IPS-18c (cell line): ENCODE results near the gene RAC2.
"Not testable (repeated sequence)": the region's sequence is repeated elsewhere in the genome, so short reads cannot be mapped to it uniquely, and the experiment has no call there.

Experiments used
- H3K4me3 ChIP-seq: 2 replicates; pipeline ENCODE4 v1.7.0; 2013; ENCODE audit warnings: low read depth, mild to moderate bottlenecking, low read length, moderate library complexity; ENCODE audit not compliant: insufficient read depth
- H3K9me3 ChIP-seq: one replicate; pipeline ENCODE4 v1.6.1; 2013; ENCODE audit warnings: mild to moderate bottlenecking, low read length, moderate library complexity; ENCODE audit not compliant: control insufficient read depth, insufficient read depth

The RAC2 gene

GRCh38 chr22:37243402-37244113, 511 bp downstream of the RAC2 start:
- no peaks in the 10 kb centered on the region for H3K9me3 ChIP-seq

GRCh38 chr22:37242395-37242918, 1.6 kb downstream of the RAC2 start:
- no peak overlapping the region for H3K4me3 ChIP-seq
- H3K9me3 ChIP-seq: no peaks in the 10 kb centered on the region

More at GRCh38 chr22:37243402-37244113, 511 bp downstream of the RAC2 start:
- H3K4me3 ChIP-seq: peak overlapping the region; percentile 20; the same call in 1 of the 2 replicates

- H3K4me3 ChIP-seq: no peak overlapping the region
These were observed 2.5 kb downstream of the RAC2 start for GRCh38 chr22:37241351-37242142.

GRCh38 chr22:37240941-37241320, 3.1 kb downstream of the RAC2 start:
- no peak overlapping the region for H3K4me3 ChIP-seq
- H3K9me3 ChIP-seq: no peaks in the 10 kb centered on the region

More at GRCh38 chr22:37241351-37242142, 2.5 kb downstream of the RAC2 start:
- H3K9me3 ChIP-seq: no peaks in the 10 kb centered on the region

- Histone ChIP-seq H3K9me3 (no peaks in the 10 kb centered on the region), H3K4me3 (no peak overlapping the region)
These were observed 3.7 kb downstream of the RAC2 start for GRCh38 chr22:37240240-37240940.

- H3K4me3 ChIP-seq: no peak overlapping the region
- no peaks in the 10 kb centered on the region for H3K9me3 ChIP-seq
These were observed 4.5 kb downstream of the RAC2 start for GRCh38 chr22:37239336-37240239.

- no peaks in the 10 kb centered on the region for H3K9me3 ChIP-seq
These were observed 6.4 kb downstream of the RAC2 start for GRCh38 chr22:37237371-37238268.

GRCh38 chr22:37235897-37236607, 8.0 kb downstream of the RAC2 start:
- Histone ChIP-seq H3K9me3 (no peaks in the 10 kb centered on the region), H3K4me3 (no peak overlapping the region)

More at GRCh38 chr22:37237371-37238268, 6.4 kb downstream of the RAC2 start:
- H3K4me3 ChIP-seq: no peak overlapping the region

GRCh38 chr22:37234736-37235711, 9.0 kb downstream of the RAC2 start:
- no peak overlapping the region for H3K4me3 ChIP-seq
- no peaks in the 10 kb centered on the region for H3K9me3 ChIP-seq

- Histone ChIP-seq H3K4me3 (no peak overlapping the region), H3K9me3 (no peaks in the 10 kb centered on the region)
These were observed 10.1 kb downstream of the RAC2 start for GRCh38 chr22:37233751-37234631.

- H3K9me3 ChIP-seq, H3K4me3 ChIP-seq: not testable (repeated sequence)
These were observed 10.7 kb downstream of the RAC2 start for GRCh38 chr22:37233371-37233750.

GRCh38 chr22:37232140-37232998, 11.7 kb downstream of the RAC2 start:
- H3K4me3 ChIP-seq: no peak overlapping the region
- no peaks in the 10 kb centered on the region for H3K9me3 ChIP-seq
